TTC549 (cell line): Measurements from ENCODE around the gene GRB10.
"Not testable (repeated sequence)": the region's sequence is repeated elsewhere in the genome, so short reads cannot be mapped to it uniquely, and the experiment has no call there.

Experiments
- FAIRE-seq: peaks from 2 replicates; lab custom pipeline; 2012; peaks lifted over from hg19 to GRCh38; lab: Jason Lieb, UNC

The GRB10 gene

GRCh38 chr7:50599385-50599784 is 183.3 kb downstream of the GRB10 start:
- no peak for FAIRE-seq

- no peak for FAIRE-seq
Measured at GRCh38 chr7:50598460-50599343, 184.0 kb downstream of the GRB10 start.

DNA sequence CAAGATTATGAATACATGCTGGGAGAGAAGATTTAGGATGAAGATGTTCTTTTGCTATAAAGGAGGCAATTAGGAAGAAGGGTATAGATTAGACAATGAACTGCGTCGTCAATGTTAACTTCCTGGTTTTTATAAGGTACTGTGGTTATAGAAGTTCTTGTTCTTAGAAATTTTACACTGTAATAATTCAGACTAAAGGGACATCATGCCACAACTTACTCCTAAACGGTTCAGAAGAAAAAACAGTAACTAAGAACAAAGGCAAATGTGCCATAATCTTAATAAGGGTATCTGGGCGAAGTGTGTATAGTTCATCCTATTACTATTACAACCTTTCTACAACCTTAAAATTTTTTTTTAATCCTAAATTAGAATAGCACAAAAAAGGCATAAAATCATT is 186.2 kb downstream of the GRB10 start:
- no peak for FAIRE-seq

DNA sequence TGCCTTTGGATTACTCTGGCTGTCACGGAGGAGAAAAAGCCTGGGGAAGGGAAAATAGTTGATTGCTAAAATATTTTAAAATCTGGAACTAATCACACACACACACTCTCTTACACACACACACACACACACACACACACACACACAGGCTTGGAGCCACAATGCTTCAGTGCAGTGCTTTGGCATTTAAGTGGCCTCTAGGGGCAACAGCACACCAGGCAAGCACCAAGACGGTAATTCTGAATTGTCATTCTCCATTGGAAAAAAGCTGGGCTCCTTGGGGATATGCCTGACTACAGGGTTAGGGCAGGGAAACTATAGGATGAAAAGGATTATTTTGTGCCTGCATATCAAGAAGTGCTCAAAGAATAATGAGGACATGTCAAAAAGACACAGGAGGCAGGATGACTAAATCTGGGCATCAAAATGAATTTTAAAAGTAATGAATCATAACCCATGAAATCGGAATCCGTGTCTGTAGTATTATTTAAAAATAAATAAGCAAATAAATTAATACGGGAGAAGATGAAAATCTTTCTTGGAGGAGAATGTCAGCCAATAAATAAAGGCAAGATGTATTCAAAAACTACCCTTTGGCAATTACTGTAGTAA is 187.1 kb downstream of the GRB10 start:
- FAIRE-seq, result no peak

- FAIRE-seq, result no peak
Measured at GRCh38 chr7:50594734-50595485, 187.8 kb downstream of the GRB10 start.

GRCh38 chr7:50594136-50594535 is 188.6 kb downstream of the GRB10 start:
- no peak for FAIRE-seq

- FAIRE-seq, result no peak
Measured at GRCh38 chr7:50592940-50593339, 189.8 kb downstream of the GRB10 start.

DNA sequence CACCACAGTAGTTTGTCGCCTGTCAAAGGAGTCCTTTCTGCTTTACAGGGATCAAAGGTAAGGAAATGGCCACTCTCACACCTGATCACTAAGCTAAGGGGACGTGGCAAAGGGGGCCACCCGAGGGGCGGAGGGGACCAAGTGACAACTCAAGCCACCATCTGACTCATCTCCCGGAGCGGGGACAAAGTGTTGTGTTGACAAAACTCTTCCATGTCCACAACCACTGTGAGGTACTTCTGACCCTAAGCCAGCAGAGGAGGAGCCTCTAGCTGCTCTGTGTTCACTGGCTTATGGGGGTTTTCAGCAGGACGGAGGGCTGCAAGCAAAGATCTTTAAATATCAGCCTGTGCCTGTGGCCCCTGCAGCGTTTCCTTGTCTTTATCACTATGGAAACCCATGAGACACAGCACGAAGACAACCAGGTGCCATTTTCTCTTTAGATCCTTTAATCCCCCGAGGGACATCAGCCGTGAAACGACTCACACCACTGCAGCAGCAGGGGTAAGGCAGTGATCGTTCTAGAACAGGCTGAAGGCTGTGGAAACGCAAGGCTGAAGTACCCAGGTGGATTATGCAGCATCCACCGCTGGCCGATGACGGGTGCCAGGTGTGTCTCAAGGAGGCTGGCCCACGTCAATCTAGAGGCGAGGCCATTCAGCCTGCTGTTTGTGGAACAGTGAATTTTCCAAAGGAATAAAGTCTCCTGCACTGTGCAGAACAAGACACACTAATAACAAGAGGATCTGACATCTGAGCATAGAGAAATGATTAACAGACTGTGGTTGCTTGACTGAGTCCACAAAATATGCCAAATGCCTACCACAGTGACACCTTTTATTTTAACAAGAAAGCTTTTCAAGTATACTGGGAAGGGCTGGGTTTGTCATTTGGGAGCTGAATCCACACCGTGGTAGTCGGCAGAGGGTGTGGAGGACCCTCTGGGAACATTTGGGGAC is 190.9 kb downstream of the GRB10 start:
- no peak for FAIRE-seq

- FAIRE-seq, result no peak
Measured at GRCh38 chr7:50591098-50591479, 191.6 kb downstream of the GRB10 start.

- no peak for FAIRE-seq
Measured at GRCh38 chr7:50590535-50590934, 192.2 kb downstream of the GRB10 start.

- no peak for FAIRE-seq
Measured at GRCh38 chr7:50589364-50589763, 193.3 kb downstream of the GRB10 start.

DNA sequence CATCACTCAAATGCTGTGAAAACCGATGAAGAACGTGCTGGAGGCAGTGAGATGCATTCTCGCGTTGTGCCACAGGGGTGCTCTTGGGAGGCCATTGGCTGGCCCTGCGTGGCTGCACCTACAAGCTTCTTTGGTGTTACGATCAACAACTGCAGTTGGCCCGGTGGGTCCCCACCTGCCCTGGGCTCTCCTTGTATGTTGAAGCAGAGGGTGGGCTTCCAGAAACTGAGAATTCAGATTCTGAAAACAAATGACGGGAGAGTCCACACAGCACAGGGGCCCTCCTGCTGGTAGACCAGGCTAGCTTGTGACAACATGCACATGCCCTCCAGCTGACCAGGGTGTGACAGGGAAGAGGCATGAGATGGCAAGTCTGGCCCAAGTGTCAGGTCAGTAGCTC is 193.8 kb downstream of the GRB10 start:
- no peak for FAIRE-seq

- no peak for FAIRE-seq
Measured at GRCh38 chr7:50587737-50588136, 195.0 kb downstream of the GRB10 start.

- no peak for FAIRE-seq
Measured at GRCh38 chr7:50584793-50585408, 197.8 kb downstream of the GRB10 start.

DNA sequence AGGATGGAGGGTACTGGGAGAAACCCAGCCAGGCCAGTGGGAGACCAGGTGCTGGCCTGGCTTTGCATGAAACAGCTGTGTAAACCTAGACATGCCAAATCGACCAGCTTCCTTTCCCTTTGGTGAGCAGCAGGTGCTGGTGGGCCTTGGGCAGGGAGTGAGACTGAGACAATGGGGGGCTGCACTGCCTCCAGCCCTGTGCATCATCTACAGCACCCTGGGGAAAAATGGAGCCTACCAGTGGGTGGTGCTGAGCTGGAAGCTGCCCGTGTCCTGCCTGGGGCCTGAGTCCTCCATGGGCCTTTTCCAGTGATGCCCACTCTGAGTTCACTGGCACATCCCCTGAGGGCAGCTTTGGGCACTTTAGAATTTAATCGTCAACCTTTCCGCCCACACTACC is 198.3 kb downstream of the GRB10 start:
- no peak for FAIRE-seq

GRCh38 chr7:50583295-50583694 is 199.4 kb downstream of the GRB10 start:
- not testable (repeated sequence) for FAIRE-seq

DNA sequence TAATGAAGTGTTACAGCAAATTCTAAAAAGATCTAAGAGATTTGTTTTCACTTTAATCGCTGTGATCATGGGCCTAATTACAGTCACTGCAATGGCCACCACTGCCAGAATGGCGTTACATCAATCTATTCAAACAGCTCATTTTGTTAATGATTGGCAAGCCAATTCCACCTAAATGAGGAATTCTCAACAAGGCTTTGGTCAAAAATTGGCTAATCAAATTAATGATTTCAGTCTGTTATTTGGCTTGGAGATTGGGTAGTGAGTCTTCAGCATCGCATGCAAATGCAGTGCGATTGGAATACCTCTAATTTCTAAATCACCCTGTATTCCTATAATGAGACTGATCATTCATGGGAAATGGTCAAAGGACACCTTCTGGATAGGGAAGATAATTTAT is 200.4 kb downstream of the GRB10 start:
- FAIRE-seq, result not testable (repeated sequence)

GRCh38 chr7:50580666-50581065 is 202.0 kb downstream of the GRB10 start:
- not testable (repeated sequence) for FAIRE-seq

DNA sequence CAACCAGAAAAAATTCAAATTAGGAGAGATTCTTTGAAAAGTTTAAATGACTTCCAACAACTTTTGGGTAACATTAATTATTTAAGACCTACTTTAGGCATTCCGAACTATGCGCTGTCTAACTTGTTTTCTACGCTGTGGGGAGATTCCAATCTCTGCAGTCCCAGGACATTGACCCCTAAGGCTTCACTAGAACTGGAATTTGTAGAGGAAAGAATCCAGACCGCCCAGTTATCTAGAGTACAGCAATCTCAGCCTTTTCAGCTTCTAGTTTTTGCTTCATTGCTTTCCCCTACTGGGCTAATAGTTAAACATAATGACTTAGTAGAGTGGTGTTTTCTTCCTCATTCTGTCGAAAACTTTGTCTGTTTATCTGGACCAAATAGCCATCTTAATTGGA is 202.6 kb downstream of the GRB10 start:
- no peak for FAIRE-seq

DNA sequence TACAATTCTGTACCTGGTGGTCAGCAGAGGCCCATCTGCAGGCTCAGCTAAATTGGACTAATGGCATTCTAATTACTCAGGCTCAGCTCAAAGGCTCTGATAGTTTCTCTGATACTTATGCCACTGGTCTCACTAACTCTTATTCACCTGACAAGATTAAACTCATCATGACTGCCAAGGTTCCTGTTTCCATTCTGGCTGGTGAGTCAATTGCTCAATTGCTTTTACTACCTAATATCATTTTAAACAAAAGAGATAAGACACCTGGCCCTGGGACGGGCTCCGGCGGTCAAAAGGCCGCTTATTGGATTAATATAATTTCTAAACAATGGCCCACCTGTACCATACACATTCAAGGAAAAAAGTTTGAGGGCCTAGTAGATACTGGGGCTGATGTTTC is 204.6 kb downstream of the GRB10 start:
- FAIRE-seq, result not testable (repeated sequence)

GRCh38 chr7:50577569-50577968 is 205.1 kb downstream of the GRB10 start:
- FAIRE-seq, result no peak
